GM21717 (cell line): ENCODE results near the gene ACAD10.
"Not testable (repeated sequence)": the region's sequence is repeated elsewhere in the genome, so short reads cannot be mapped to it uniquely, and the experiment has no call there.

Source experiments
- ATAC-seq: cut with Tn5 transposase; IDR thresholded peaks from one replicate; pipeline ENCODE4 v1.9.1; 2021; ENCODE audit warnings: mild to moderate bottlenecking, moderate library complexity; ENCODE audit not compliant: unreplicated experiment

The ACAD10 gene

DNA sequence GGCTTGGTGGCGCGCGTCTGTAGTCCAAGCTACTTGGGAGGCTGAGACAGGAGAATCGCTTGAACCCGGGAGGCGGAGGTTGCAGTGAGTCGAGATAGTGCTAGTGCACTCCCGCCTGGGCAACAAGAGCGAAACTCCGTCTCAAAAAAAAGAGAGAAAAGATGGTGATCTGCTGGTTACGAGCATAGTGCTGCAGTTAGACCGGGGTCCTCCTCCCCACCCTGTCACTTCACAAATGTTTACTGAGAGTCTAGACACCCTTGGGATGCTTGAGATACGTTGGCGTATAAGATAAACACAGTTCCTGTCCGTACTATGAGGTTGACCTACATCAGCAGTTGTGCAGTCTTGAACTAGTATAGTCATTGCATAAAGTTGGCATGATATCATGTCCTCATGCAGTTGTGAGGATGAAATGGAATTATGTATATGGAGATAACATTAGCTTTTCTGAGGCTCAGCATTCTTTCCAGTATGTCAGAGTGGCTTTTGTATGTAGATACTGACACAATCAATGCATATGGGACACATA lies 787 bp downstream of the ACAD10 start:
- ATAC-seq, result no peak

DNA sequence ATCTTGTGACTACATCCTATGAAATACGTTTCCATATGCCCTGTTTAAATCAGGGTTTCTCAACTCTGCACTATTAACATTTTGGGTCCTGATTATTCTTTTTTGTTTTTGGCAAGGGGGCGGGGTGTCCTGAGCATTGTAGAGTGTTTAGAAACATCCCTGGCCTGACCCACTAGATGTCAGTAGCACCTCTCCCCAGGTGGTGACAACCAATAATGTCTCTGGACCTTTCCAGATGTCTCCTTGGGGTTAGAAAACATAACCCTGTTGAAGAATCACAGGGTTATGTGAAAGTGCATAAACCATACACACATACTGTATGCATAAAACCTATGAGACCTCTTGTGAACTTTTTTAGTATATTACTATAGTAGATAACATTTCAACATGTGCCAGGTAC lies 1.4 kb downstream of the ACAD10 start:
- ATAC-seq, result no peak

- no peak for ATAC-seq
Observed at GRCh38 chr12:111687952-111688351, 2.1 kb downstream of the ACAD10 start.

- no peak for ATAC-seq
Observed at GRCh38 chr12:111691262-111691661, 5.4 kb downstream of the ACAD10 start.

GRCh38 chr12:111692575-111693210 lies 6.8 kb downstream of the ACAD10 start:
- no peak for ATAC-seq

- no peak for ATAC-seq
Observed at GRCh38 chr12:111693818-111694217, 8.0 kb downstream of the ACAD10 start.

- ATAC-seq, result no peak
Observed at GRCh38 chr12:111699962-111700361, 14.1 kb downstream of the ACAD10 start.

GRCh38 chr12:111705672-111706071 lies 19.8 kb downstream of the ACAD10 start:
- no peak for ATAC-seq

DNA sequence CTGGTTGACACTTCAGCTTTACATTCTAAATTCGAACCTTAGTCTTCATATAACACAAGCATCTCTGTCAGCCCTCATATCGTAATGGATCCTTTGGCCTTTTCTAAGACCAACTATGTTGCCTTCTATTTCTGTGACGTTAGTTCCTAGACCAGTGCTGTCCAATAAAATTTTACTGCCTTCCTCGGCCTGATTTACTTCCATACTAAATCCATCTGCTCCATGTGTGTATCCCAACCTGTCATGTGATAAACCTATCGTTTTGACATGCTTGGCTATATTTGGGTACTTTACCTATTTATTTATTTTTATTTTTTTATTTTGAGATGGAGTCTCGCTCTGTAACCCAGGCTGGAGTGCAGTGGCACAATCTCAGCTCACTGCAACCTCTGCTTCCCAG lies 20.3 kb downstream of the ACAD10 start:
- ATAC-seq, result no peak

DNA sequence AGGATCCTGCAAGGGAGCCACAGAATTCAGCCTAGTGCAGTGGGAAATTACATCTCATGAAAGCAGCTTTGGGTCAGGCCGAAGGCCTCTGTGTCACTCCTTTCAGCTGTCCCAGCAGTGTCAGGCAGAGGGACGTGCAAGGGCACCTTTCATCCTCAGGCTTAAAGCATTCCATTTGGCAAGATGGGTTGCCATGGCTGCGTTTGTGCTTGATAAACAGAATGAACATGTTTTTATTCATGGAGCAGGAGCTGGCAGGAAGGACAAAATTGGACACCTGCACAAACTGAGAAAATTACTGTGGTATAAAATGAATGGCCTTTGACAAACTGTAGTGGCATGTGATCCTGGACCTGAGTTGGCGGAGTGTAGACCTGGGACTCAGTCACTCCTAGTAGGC lies 29.4 kb downstream of the ACAD10 start:
- no peak for ATAC-seq

- ATAC-seq, result not testable (repeated sequence)
Observed at GRCh38 chr12:111719316-111719715, 33.5 kb downstream of the ACAD10 start.

- ATAC-seq, result no peak
Observed at GRCh38 chr12:111720457-111720856, 34.6 kb downstream of the ACAD10 start.

GRCh38 chr12:111723646-111724360 lies 38.0 kb downstream of the ACAD10 start:
- not testable (repeated sequence) for ATAC-seq

GRCh38 chr12:111728795-111729194 lies 42.9 kb downstream of the ACAD10 start:
- no peak for ATAC-seq

- no peak for ATAC-seq
Observed at GRCh38 chr12:111730420-111730819, 44.6 kb downstream of the ACAD10 start.

DNA sequence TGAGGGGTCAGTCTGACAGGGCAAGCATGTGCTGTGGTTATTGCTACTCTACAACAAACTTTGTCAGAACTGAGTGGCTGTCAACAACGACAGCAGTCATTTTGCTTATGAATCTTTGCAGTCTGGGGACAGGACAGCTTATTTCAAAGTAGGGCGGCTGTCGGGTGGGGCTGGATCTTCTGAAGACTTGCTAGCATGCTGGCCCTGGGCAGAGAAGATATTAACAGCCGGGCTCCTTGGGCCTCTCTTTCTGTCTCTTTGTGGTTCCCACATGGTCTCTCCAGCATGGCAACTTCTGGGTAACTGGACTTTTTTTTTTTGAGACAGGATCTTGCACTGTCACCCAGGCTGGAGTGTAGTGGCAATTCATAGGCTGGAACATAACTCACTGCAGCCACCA lies 46.9 kb downstream of the ACAD10 start:
- ATAC-seq, result no peak

- no peak for ATAC-seq
Observed at GRCh38 chr12:111733340-111733915, 47.6 kb downstream of the ACAD10 start.

DNA sequence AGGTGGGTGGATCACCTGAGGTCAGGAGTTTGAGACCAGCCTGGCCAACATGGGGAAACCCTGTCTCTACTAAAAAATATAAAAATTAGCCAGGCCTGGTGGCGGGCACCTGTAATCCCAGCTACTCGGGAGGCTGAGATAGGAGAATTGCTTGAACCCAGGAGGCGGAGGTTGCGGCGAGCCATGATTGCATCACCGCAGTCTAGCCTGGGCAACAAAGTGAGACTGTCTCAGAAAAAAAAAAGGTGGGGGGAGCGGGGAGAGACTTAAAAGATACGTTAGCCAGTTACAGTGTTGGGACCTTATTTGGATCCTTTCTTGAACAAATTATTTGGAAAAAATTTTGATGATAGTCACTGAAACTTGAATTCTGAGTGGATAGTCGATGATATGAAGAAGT lies 53.7 kb downstream of the ACAD10 start:
- not testable (repeated sequence) for ATAC-seq

GRCh38 chr12:111741235-111741812 lies 55.5 kb downstream of the ACAD10 start:
- no peak for ATAC-seq

GRCh38 chr12:111745211-111745610 lies 59.4 kb downstream of the ACAD10 start:
- ATAC-seq, result no peak

- ATAC-seq, result no peak
Observed at GRCh38 chr12:111747333-111747732, 61.5 kb downstream of the ACAD10 start.
